Activated T-cell treated with anti-CD3 and anti-CD28 coated beads for 1 hour (primary cell): ENCODE measurements around the gene ADAMTS2.

Experiments
- DNase-seq: peaks from one replicate; pipeline ENCODE4 v3.0.0-alpha.2; 2020; ENCODE audit warnings: low read depth

ADAMTS2 gene

DNA sequence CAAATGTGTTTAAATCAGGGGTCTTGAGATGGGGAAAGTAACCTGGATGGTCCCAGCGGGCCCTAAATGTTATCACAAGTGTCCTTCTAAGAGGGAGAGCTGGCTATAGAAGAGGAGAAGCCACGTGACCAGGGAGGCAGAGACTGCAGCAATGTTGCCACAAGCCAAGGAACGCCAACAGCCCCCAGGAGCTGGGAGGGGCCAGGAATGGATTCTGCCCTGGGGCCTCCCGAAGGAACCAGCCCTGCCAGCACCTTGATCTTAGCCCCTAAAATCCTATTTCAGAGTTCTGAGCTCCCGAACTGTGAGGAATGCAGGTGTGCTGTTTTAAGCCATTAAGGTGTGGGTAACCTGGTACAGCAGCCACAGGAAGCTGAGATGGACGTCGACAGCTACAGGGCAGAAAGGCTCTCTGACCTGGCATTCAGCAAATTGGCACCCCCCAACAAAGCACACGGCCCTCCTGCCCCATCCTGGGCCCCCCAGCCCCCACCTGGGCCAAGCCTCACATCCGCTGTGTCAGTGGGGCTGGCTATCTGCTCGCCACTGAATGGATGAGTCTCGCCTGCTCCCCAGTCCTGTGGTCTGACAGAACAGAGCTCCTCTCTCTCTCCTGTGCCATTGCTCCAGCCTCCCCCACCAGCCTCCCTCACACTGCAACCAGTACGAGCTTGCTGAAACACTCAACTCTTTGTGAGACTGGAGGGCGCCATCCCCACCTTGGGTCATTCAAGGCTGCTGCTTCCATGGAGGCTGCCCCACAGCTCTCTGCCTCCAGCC is 78.8 kb downstream of the ADAMTS2 start:
- no peak for DNase-seq

- DNase-seq, result no peak
These were observed 79.6 kb downstream of the ADAMTS2 start for GRCh38 chr5:179265514-179266290.

DNA sequence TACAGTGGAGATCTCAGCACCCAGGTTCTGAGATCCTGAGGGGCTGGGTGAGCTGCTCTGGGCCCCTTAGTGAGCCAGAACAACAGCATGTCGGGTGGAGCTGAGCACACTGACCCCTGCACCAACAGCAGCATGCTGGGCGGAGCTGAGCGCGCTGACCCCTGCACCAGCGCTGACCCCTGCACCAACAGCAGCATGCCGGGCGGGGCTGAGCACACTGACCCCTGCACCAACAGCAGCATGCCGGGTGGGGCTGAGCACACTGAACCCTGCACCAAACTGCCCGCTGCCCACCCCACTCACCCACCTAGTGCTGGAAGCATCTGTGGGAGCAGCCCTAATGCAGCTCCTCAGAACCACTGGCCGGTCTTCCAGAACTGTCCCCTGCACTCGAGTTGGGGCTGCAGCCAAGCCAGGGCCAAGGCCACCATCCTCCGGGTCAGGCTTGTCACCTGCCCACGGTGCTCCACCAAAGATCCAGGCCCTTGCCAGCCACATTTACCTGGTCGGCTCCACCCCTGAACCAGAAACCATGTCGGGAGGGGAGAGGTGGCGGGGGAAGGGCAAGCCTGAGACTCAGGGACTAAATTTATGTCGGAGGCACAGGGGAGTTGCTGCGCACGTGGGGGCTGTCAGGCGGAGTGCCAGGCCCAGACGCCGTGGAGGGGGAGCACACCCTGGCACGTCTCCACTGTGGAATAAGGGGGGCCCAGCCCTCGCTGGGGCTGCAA is 80.3 kb downstream of the ADAMTS2 start:
- no peak for DNase-seq

DNA sequence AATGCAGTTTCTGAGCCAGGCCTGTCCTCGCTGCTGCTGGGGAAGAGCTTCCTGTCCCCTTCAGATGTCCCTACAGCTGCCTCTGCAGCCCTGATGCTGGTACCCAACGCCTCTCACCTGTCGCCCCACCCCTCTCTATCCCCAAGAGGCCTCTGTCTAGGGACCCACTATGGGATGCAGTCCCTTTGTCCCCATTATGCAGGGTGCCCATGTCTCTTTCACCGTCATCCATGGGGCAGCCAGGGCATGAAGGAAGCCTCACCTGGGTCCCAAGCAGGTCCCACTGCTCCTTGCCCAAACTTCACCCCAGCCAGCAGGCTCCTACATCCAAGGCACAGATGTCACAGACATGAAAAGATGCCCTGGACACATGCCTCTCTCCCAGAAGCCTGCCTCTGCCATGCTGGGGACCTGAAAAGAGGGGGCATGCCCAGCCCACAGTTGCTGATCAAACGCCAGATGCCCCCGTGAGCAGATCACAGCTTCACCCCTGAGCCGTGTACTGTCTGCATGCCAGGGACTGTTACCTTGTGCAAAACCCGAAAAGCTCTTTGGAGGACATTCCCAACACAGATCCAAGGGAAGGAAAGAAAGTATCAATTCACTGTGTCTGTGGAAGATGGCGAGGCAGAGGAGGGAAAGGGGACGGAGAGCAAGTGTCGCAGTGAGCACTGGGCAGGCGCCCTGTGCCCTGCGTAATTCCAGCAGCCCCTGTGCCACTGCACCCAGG is 81.0 kb downstream of the ADAMTS2 start:
- no peak for DNase-seq

- DNase-seq, result no peak
These were observed 81.7 kb downstream of the ADAMTS2 start for GRCh38 chr5:179263391-179264052.

DNA sequence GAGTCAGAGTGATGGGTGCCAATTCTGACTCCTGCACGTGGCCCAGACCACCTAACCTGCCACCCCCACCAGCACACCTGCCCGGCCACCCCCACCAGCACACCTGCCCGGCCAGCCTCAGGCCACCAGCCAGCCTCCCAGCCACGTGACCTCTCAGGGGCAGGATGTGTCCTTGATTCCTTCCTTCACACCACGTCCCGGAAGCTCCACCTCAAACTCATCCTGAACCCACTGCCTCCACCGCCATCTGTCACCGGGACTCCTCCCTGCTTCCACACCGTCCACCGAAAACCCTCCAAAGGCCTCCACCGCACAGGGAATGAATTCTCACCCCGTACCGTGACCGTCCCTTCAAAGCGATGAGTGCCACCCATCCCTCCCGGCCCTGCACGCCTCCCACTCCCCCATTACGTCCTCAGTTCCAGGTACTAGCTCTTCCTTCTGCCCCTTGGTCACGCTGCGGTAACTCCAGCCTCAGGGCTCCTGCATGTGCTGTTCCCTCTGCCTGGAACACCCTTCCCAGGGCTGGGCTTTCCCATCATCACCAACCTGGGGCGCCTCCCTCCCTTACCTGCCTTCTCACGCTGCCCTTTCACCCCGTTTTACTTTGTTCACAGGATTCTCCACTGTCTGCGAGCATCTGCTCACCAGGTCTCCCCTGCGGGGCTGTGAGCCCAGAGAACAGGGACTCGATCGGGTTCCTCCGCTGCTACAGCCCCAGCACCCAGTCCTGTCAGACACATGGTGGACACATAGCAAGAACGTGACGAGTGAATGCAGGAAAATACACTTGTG is 82.9 kb downstream of the ADAMTS2 start:
- DNase-seq, result no peak

GRCh38 chr5:179261301-179262125 is 83.7 kb downstream of the ADAMTS2 start:
- DNase-seq, result no peak

GRCh38 chr5:179260324-179261070 is 84.8 kb downstream of the ADAMTS2 start:
- DNase-seq, result no peak

- DNase-seq, result no peak
These were observed 85.4 kb downstream of the ADAMTS2 start for GRCh38 chr5:179259731-179260323.

GRCh38 chr5:179258922-179259730 is 86.1 kb downstream of the ADAMTS2 start:
- DNase-seq, result no peak

DNA sequence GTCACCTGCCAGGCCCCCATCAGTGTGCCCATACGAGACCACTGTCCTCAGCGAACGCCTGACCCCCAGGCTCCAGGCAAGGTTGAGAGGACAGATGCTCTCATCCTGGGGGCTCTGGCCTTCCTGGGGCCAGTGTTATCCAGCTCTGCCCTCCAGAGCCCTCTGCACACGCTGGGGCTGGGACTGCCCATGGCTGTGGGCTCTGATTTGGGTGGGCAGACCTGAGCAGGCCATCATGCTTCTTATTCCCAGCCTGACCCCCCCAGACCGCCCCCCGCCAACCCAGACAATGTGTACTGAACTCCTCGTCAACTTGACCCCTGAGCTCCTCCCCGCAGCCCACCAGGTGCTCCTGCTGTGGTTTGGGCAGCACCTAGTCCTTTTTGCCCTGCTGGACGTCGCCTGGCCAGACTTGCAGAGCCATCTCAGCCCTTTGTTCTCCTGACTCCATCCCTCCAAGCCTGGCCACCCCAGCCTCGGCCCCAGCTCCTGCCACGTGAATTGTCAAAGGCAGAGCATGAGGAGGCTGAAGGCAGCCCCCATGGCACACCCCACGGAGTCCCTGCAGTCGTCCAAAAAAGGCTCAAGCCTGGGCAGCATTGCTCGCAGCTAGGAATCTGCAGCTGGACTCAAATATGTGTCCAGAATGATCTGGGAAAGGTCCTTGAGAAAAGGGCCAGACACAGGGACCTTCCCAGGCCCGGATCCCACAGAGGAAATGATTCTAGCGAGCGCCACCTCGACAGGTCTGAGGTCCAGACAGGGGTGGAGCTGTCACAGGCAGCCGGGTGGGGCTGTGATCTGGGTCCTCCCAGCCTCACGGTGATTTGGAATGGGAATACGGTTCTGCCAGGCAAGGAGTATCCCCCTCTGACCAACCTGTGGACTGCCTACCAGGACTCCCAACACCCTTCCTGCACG is 87.0 kb downstream of the ADAMTS2 start:
- no peak for DNase-seq

DNA sequence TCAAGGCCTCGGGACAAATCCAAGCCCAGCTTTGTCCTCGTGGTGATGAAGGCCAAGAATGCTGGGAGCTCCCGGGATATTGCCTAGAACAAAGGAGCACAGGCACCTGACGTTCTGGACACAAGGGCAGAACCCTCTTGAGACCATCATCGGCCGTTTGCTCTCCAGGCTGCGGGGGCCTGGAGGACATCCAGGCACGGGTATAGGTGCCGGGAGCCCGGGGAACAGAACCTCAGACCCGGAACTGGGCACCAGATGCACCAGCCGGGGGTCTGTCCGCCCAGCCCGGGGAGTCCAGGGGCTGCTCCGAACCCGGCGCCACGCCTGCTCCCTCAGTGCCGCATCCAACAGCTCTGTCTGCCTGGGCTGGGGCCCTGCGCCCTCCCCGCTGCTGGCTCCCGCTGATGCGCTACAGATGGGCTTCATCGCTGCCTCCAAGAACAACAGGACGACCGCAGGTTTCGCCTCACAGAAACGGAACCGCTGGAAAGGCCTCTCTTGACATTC is 88.0 kb downstream of the ADAMTS2 start:
- DNase-seq, result no peak

GRCh38 chr5:179256328-179257175 is 88.7 kb downstream of the ADAMTS2 start:
- no peak for DNase-seq

DNA sequence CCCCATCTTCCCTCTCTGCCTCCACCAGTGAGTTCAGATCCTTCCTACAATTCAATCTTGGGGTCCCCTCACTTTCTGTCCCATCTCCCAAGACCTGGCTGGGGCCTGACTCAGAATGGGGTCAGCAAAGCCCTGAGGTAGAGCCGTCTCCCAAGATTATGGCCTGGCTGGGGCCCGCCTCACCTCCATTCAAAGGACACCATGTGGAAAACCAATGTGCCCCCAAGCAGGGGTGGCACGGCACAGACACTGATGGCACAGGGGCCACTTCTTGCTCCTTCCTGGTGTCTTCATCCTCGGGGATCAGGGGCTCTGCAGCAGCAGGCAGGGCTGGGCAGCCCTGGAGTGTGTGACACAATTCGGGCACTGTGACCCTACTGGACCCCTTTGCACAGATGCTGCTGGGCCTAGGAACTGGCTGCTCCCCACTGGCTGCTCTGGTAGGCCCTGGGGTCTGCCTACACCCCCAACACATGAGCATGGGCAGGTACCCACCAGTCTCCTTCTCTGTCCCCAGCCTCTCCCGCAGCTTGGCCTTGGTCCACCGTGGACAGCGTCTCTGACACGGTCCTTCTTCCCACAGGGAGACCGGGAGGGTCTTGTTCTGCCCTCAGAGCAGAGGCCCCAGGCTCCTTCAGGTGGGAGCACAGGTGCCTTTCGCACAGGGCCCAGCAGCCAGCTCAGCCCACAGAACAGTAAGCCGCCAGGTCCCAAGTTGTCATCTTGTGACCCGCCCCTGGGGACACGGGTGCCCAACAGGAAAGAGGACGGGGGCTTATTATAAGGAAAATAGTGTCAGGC is 89.5 kb downstream of the ADAMTS2 start:
- DNase-seq, result no peak
